ENCODE measurements around the gene RNF121. TPM values are rescaled to one million over a fixed set of nuclear protein-coding genes. Genes with fewer than 3 reads are reported as not detected.
A peak's percentile ranks its signal among the peaks of the same experiment; 100 is the strongest.

The RNF121 gene
- total RNA-seq, 1 experiment from 2014 or later = 56.9 TPM

DNA sequence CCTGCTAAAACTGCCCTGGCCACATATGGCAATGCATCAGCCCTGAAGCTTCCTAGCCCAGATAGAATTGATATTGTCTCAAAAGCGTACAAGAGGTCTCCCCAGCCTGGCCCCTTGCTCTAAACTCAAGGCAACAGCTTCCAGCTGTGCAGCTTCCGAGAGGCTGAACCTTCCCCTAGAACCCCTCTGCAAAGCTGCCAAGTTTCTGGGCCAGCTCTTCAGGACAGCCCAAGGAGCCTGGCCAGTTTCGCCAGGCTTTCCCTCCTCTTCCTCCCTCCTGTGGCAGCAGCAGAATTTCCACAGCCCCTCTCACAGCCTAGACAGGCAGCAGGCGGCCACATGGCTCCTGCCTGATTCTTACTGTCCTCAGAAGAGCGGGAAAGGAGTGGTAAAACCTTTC, 117.0 kb downstream of the RNF121 start:
- H3K4me3 Mint-ChIP-seq = no peak overlapping the region; a peak in 1 of 5 replicates
- Histone ChIP-seq H3K23me2 (ENCODE audit: insufficient read length, low read depth, low read length, poor library complexity, severe bottlenecking) (no peaks in the 10 kb centered on the region), H3K23ac (ENCODE audit: insufficient read length, low read depth, low read length) (no peak overlapping the region), H4K91ac (ENCODE audit: insufficient read length, low read depth, low read length) (no peak overlapping the region), H3K79me1 (ENCODE audit: insufficient read depth, low read depth, low read length, poor library complexity, severe bottlenecking) (peaks cover 2% of the 10 kb centered on the region), H3K14ac (ENCODE audit: insufficient read depth, low read length) (no peak overlapping the region), H3K4ac (ENCODE audit: low read depth, low read length) (no peak overlapping the region), H3K79me2 (ENCODE audit: insufficient read depth, low read length) (no peaks in the 10 kb centered on the region), H3T11ph (ENCODE audit: low read length) (no peak overlapping the region), H2AK5ac (ENCODE audit: insufficient read length, low read length) (no peak overlapping the region), H2BK120ac (ENCODE audit: low read depth, low read length, poor library complexity, severe bottlenecking) (no peak overlapping the region), H2BK5ac (ENCODE audit: insufficient read length, low read length) (no peak overlapping the region), H3K18ac (ENCODE audit: insufficient read length, low read depth, low read length) (no peak overlapping the region), H3K4me2 (ENCODE audit: insufficient read depth, insufficient read length, low read length) (no peak overlapping the region), H3K56ac (ENCODE audit: insufficient read length, low read depth, low read length) (no peak overlapping the region), H4K5ac (ENCODE audit: insufficient read length, low read depth, low read length) (no peak overlapping the region), H4K20me1 (ENCODE audit: control insufficient read depth, insufficient read depth, insufficient read length) (no peaks in the 10 kb centered on the region), H4K8ac (replicated peaks; ENCODE audit: insufficient read length, low read depth, low read length) (no peak overlapping the region), H3K27me3 (ENCODE audit: insufficient read depth, low read length) (no peaks in the 10 kb centered on the region), H3K9me3 (ENCODE audit: control insufficient read depth, low read depth, low read length) (no peaks in the 10 kb centered on the region), H3K9ac (ENCODE audit: extremely low read depth, insufficient read length, low read length) (no peak overlapping the region), H2BK20ac (ENCODE audit: low read depth, low read length, poor library complexity, severe bottlenecking) (no peak overlapping the region), H2BK12ac (ENCODE audit: insufficient read length, low read depth, low read length) (no peak overlapping the region), H2BK15ac (ENCODE audit: low read depth, low read length) (no peak overlapping the region), H2AFZ (ENCODE audit: low read length) (no peak overlapping the region), H3K27ac (ENCODE audit: insufficient read length, low read depth, low read length) (no peak overlapping the region), H3K4me1 (ENCODE audit: insufficient read depth, low read length) (no peaks in the 10 kb centered on the region)
- H3K27me3 Mint-ChIP-seq (ENCODE audit: low read depth) = no peaks in the 10 kb centered on the region
- peak overlapping the region in 1 of 3 experiments; percentile 63; a peak in 3 of 7 replicates for H3K27ac Mint-ChIP-seq
- no CpG with 5 or more reads among the region's 5 CpGs for WGBS (ENCODE audit: extremely low coverage, insufficient read length, low lambda C conversion rate)
- H3K4me1 Mint-ChIP-seq = peaks cover 27 to 44% of the 10 kb centered on the region in 2 experiments
- H3K36me3 Mint-ChIP-seq (ENCODE audit: insufficient read depth in 1 of 3, low read depth in 3 of 3) = peaks cover 2 to 21% (median 18%) of the 10 kb centered on the region in 3 experiments; a peak in 5 of 7 replicates
- no peak for DNase-seq
- no peaks in the 10 kb centered on the region for H3K9me3 Mint-ChIP-seq
- no peak for TF ChIP-seq CTCF (conservative IDR thresholded peaks at IDR 0.05)

Other genes with a start within 250 kb of the RNF121 start
- gene DEFB108B, start 95.8 kb upstream of the RNF121 start, total RNA-seq (2021) = not detected in 2 replicates
- gene DEFB131B, start 50.6 kb upstream of the RNF121 start, total RNA-seq (2021) = not detected in 2 replicates
- gene XNDC1N, start 452 bp upstream of the RNF121 start, total RNA-seq (2021) = 9.1 and 11.0 TPM in 2 replicates
- gene IL18BP, start 69.9 kb downstream of the RNF121 start, total RNA-seq (2021) = 10.2 and 10.6 TPM in 2 replicates
- gene NUMA1, start 151.5 kb downstream of the RNF121 start, total RNA-seq (2021) = 127 and 136 TPM in 2 replicates
- 3.1 and 6.4 TPM in 2 replicates for gene LRRC51, start 151.8 kb downstream of the RNF121 start, total RNA-seq (2021)
- gene LAMTOR1, start 174.3 kb downstream of the RNF121 start, total RNA-seq (2021) = 96.2 and 96.3 TPM in 2 replicates
- gene TOMT, start 176.9 kb downstream of the RNF121 start, total RNA-seq (2021) = not detected in 2 replicates
- gene ANAPC15, start 183.6 kb downstream of the RNF121 start, total RNA-seq (2021) = 72.6 and 79.3 TPM in 2 replicates
- gene FOLR3, start 206.7 kb downstream of the RNF121 start, total RNA-seq (2021) = not detected in 2 replicates

Measured in H9 (cell line).